Adrenal gland (tissue), 5 donors: ENCODE measurements around the gene ENDOG.

Experiments
- CTCF ChIP-seq, 6 experiments: fragments of 450-650 bp in 4 of 6; fragments of 200-600 bp in 2 of 6; sonication (generic) in 1 of 6; IDR thresholded peaks; 1 replicate in 5 of 6; 2 replicates in 1 of 6; pipeline versions ENCODE4 v1.5.1 to v1.8.0; 2016 to 2021; ENCODE audit warnings: antibody characterized with exemption in 6 of 6, mild to moderate bottlenecking in 2 of 6, moderate library complexity in 1 of 6
- POLR2A ChIP-seq, 2 donors: fragments of 450-650 bp; IDR thresholded peaks; one replicate each; pipeline ENCODE4 v1.6.1; 2017; ENCODE audit warnings: antibody characterized with exemption in 2 of 2, mild to moderate bottlenecking in 2 of 2, moderate library complexity in 1 of 2
- donor health status: DM: no; HTN: no; CAD: no.

GRCh38 chr9:128838338-128838737 is 20.0 kb downstream of the ENDOG start:
- no peak for TF ChIP-seq CTCF (IDR thresholded peaks at IDR 0.05)
- TF ChIP-seq POLR2A (IDR thresholded peaks at IDR 0.05), result no peak
